ENCODE measurements around the gene ALDH2.

- TF ChIP-seq EZH2 (IDR thresholded peaks at IDR 0.05; ENCODE audit: insufficient read depth, poor library complexity, severe bottlenecking) (no peak), EZH2phosphoT487 (IDR thresholded peaks at IDR 0.05; ENCODE audit: insufficient read depth, low read depth) (no peak)
These were observed 13.9 kb downstream of the ALDH2 start for GRCh38 chr12:111780615-111781014.

Measured in GM23248 (cell line).